ENCODE measurements around the gene STX1B. TPM values are rescaled to one million over a fixed set of nuclear protein-coding genes. Genes with fewer than 3 reads are reported as not detected.
"Not testable (repeated sequence)": the region's sequence is repeated elsewhere in the genome, so short reads cannot be mapped to it uniquely, and the experiment has no call there.

STX1B gene
- total and polyA plus RNA-seq, 8 donors = 0.24 to 0.85 (median 0.53) TPM

- Histone ChIP-seq H3K4me3 (no peak overlapping the region), H3K4me1 (peaks cover 11 to 37% of the 10 kb centered on the region in 2 donors), H3K27me3 (no peaks in the 10 kb centered on the region), H3K9me3 (no peaks in the 10 kb centered on the region), H3K27ac (peak overlapping the region in 1 of 2 donors; percentile 28), H3K36me3 (peaks cover 0 to 29% of the 10 kb centered on the region in 2 donors)
- ATAC-seq (no peak), DNase-seq (no peak)
- TF ChIP-seq CTCF (IDR thresholded peaks at IDR 0.05) = no peak
- intact Hi-C loops (cut with DNase I) = no loop called here
Observed at GRCh38 chr16:30946671-30947540, 63.5 kb downstream of the STX1B start.

- H3K27me3 ChIP-seq = no peaks in the 10 kb centered on the region
- peaks cover 4 to 21% of the 10 kb centered on the region in 2 donors for H3K4me1 ChIP-seq
- DNase-seq = no peak
- H3K36me3 ChIP-seq = peaks cover 0 to 38% of the 10 kb centered on the region in 2 donors
- H3K9me3 ChIP-seq = no peaks in the 10 kb centered on the region
- H3K27ac ChIP-seq = no peak overlapping the region
- ATAC-seq = no peak
- TF ChIP-seq CTCF (IDR thresholded peaks at IDR 0.05) = no peak
- intact Hi-C loops (cut with DNase I) = no loop called here
- no peak overlapping the region for H3K4me3 ChIP-seq
Observed at GRCh38 chr16:30944352-30944751, 66.1 kb downstream of the STX1B start.

GRCh38 chr16:30942426-30942806, 68.0 kb downstream of the STX1B start:
- no peaks in the 10 kb centered on the region for H3K9me3 ChIP-seq
- intact Hi-C loops (cut with DNase I) = no loop called here
- H3K27ac ChIP-seq = peak overlapping the region in 1 of 2 donors; percentile 46
- no peak overlapping the region for H3K4me3 ChIP-seq
- ATAC-seq (peak; percentile 6), DNase-seq (no peak)
- peaks cover 4 to 25% of the 10 kb centered on the region in 2 donors for H3K4me1 ChIP-seq
- no peak for TF ChIP-seq CTCF (IDR thresholded peaks at IDR 0.05)
- H3K27me3 ChIP-seq = no peaks in the 10 kb centered on the region
- peaks cover 0 to 43% of the 10 kb centered on the region in 2 donors for H3K36me3 ChIP-seq

- Histone ChIP-seq H3K27me3 (no peaks in the 10 kb centered on the region), H3K27ac (peak overlapping the region in 1 of 2 donors; percentile 46), H3K36me3 (peaks cover 0 to 43% of the 10 kb centered on the region in 2 donors), H3K4me1 (peaks cover 4 to 27% of the 10 kb centered on the region in 2 donors), H3K9me3 (no peaks in the 10 kb centered on the region), H3K4me3 (no peak overlapping the region)
- DNase-seq = peak in 3 of 4 donors; percentile 70 to 94 (median 84)
- peak; percentile 98 for ATAC-seq
- intact Hi-C loops (cut with DNase I) = no loop called here
- peak; percentile 83 to 93 for TF ChIP-seq CTCF (IDR thresholded peaks at IDR 0.05)
Observed at GRCh38 chr16:30941600-30942425, 68.6 kb downstream of the STX1B start.

- ATAC-seq; H3K9me3 ChIP-seq; DNase-seq; intact Hi-C loops (cut with DNase I); H3K27me3 ChIP-seq; H3K27ac ChIP-seq; H3K4me3 ChIP-seq: not testable (repeated sequence)
- peaks cover 4 to 27% of the 10 kb centered on the region in 2 donors for H3K4me1 ChIP-seq
- H3K36me3 ChIP-seq = peaks cover 0 to 26% of the 10 kb centered on the region in 2 donors
Observed at GRCh38 chr16:30939571-30939970, 70.9 kb downstream of the STX1B start.

Other genes with a start within 250 kb of the STX1B start
- gene CFAP119, start 248.6 kb downstream of the STX1B start, total RNA-seq = 10 to 100 TPM in 1 of 2 donors, 1 to 10 TPM in 1; 6.6 to 10.9 TPM
- 1 to 10 TPM; 5.1 to 7.6 (median 6.8) TPM for gene CFAP119, start 248.6 kb downstream of the STX1B start, polyA plus RNA-seq (ENCODE audit: insufficient read length in 6 of 6)
- gene RNF40, start 248.3 kb downstream of the STX1B start, total RNA-seq = 10 to 100 TPM; 93.4 to 98.7 TPM
- gene RNF40, start 248.3 kb downstream of the STX1B start, polyA plus RNA-seq (ENCODE audit: insufficient read length in 6 of 6) = 100 to 1,000 TPM in 3 of 6 donors, 10 to 100 TPM in 3; 87.8 to 116 (median 100) TPM
- 10 to 100 TPM; 12.3 to 13.1 TPM for gene ZNF629, start 223.4 kb downstream of the STX1B start, total RNA-seq
- 10 to 100 TPM; 17.8 to 22.8 (median 20.9) TPM for gene ZNF629, start 223.4 kb downstream of the STX1B start, polyA plus RNA-seq (ENCODE audit: insufficient read length in 6 of 6)
- gene BCL7C, start 116.6 kb downstream of the STX1B start, total RNA-seq = 10 to 100 TPM; 25.8 to 29.3 TPM
- gene BCL7C, start 116.6 kb downstream of the STX1B start, polyA plus RNA-seq (ENCODE audit: insufficient read length in 6 of 6) = 10 to 100 TPM; 36.0 to 50.5 (median 46.5) TPM
- gene CTF1, start 114.0 kb downstream of the STX1B start, total RNA-seq = 1 to 10 TPM; 4.5 to 7.9 TPM
- gene CTF1, start 114.0 kb downstream of the STX1B start, polyA plus RNA-seq (ENCODE audit: insufficient read length in 6 of 6) = 10 to 100 TPM in 2 of 6 donors, 1 to 10 TPM in 4; 8.8 to 10.5 (median 9.3) TPM
- gene FBXL19, start 87.1 kb downstream of the STX1B start, total RNA-seq = 10 to 100 TPM; 11.2 to 18.7 TPM
- gene FBXL19, start 87.1 kb downstream of the STX1B start, polyA plus RNA-seq (ENCODE audit: insufficient read length in 6 of 6) = 10 to 100 TPM; 13.8 to 26.8 (median 20.9) TPM
- gene ORAI3, start 61.6 kb downstream of the STX1B start, total RNA-seq = 10 to 100 TPM; 20.7 to 23.2 TPM
- gene ORAI3, start 61.6 kb downstream of the STX1B start, polyA plus RNA-seq (ENCODE audit: insufficient read length in 6 of 6) = 10 to 100 TPM; 16.9 to 20.7 (median 18.6) TPM
- 10 to 100 TPM; 12.1 to 16.4 TPM for gene SETD1A, start 52.9 kb downstream of the STX1B start, total RNA-seq
- 10 to 100 TPM; 14.7 to 21.5 (median 15.3) TPM for gene SETD1A, start 52.9 kb downstream of the STX1B start, polyA plus RNA-seq (ENCODE audit: insufficient read length in 6 of 6)
- gene HSD3B7, start 25.4 kb downstream of the STX1B start, total RNA-seq = 10 to 100 TPM; 25.9 to 28.4 TPM
- gene HSD3B7, start 25.4 kb downstream of the STX1B start, polyA plus RNA-seq (ENCODE audit: insufficient read length in 6 of 6) = 1 to 10 TPM; 3.9 to 5.1 (median 4.5) TPM
- 10 to 100 TPM; 65.4 to 84.8 TPM for gene STX4, start 22.9 kb upstream of the STX1B start, total RNA-seq
- gene STX4, start 22.9 kb upstream of the STX1B start, polyA plus RNA-seq (ENCODE audit: insufficient read length in 6 of 6) = 10 to 100 TPM; 37.7 to 47.6 (median 42.0) TPM
- 10 to 100 TPM; 11.8 to 12.2 TPM for gene ZNF668, start 63.6 kb upstream of the STX1B start, total RNA-seq
- 1 to 10 TPM; 3.8 to 5.9 (median 5.4) TPM for gene ZNF668, start 63.6 kb upstream of the STX1B start, polyA plus RNA-seq (ENCODE audit: insufficient read length in 6 of 6)
- gene ZNF646, start 63.8 kb upstream of the STX1B start, total RNA-seq = 10 to 100 TPM; 15.1 to 18.1 TPM
- gene ZNF646, start 63.8 kb upstream of the STX1B start, polyA plus RNA-seq (ENCODE audit: insufficient read length in 6 of 6) = 10 to 100 TPM; 11.3 to 14.6 (median 12.9) TPM
- gene PRSS53, start 78.3 kb upstream of the STX1B start, total RNA-seq = 1 to 10 TPM; 1.9 to 2.9 TPM
- gene PRSS53, start 78.3 kb upstream of the STX1B start, polyA plus RNA-seq (ENCODE audit: insufficient read length in 6 of 6) = 1 to 10 TPM in 5 of 6 donors, under 1 TPM in 1; 0.96 to 2.9 (median 2.2) TPM
- gene VKORC1, start 84.2 kb upstream of the STX1B start, total RNA-seq = 100 to 1,000 TPM in 1 of 2 donors, 10 to 100 TPM in 1; 76.4 to 102 TPM
- 10 to 100 TPM; 62.0 to 66.5 (median 63.6) TPM for gene VKORC1, start 84.2 kb upstream of the STX1B start, polyA plus RNA-seq (ENCODE audit: insufficient read length in 6 of 6)
- 10 to 100 TPM; 36.1 to 43.8 TPM for gene BCKDK, start 97.7 kb upstream of the STX1B start, total RNA-seq
- 10 to 100 TPM; 32.8 to 40.9 (median 38.9) TPM for gene BCKDK, start 97.7 kb upstream of the STX1B start, polyA plus RNA-seq (ENCODE audit: insufficient read length in 6 of 6)
- 10 to 100 TPM; 49.8 to 55.0 TPM for gene KAT8, start 107.0 kb upstream of the STX1B start, total RNA-seq
- gene KAT8, start 107.0 kb upstream of the STX1B start, polyA plus RNA-seq (ENCODE audit: insufficient read length in 6 of 6) = 10 to 100 TPM; 59.6 to 74.6 (median 63.9) TPM
- gene PRSS8, start 125.1 kb upstream of the STX1B start, total RNA-seq = 100 to 1,000 TPM in 1 of 2 donors, 10 to 100 TPM in 1; 61.2 to 129 TPM
- 100 to 1,000 TPM in 5 of 6 donors, 10 to 100 TPM in 1; 98.0 to 123 (median 107) TPM for gene PRSS8, start 125.1 kb upstream of the STX1B start, polyA plus RNA-seq (ENCODE audit: insufficient read length in 6 of 6)
- 1 to 10 TPM; 4.8 to 5.8 TPM for gene PRSS36, start 139.4 kb upstream of the STX1B start, total RNA-seq
- gene PRSS36, start 139.4 kb upstream of the STX1B start, polyA plus RNA-seq (ENCODE audit: insufficient read length in 6 of 6) = 1 to 10 TPM in 5 of 6 donors, under 1 TPM in 1; 0.70 to 3.3 (median 1.9) TPM
- gene FUS, start 169.5 kb upstream of the STX1B start, total RNA-seq = 100 to 1,000 TPM; 180 to 259 TPM
- 100 to 1,000 TPM; 663 to 829 (median 794) TPM for gene FUS, start 169.5 kb upstream of the STX1B start, polyA plus RNA-seq (ENCODE audit: insufficient read length in 6 of 6)
- 10 to 100 TPM; 46.4 to 59.8 TPM for gene PYCARD, start 192.1 kb upstream of the STX1B start, total RNA-seq
- gene PYCARD, start 192.1 kb upstream of the STX1B start, polyA plus RNA-seq (ENCODE audit: insufficient read length in 6 of 6) = 10 to 100 TPM; 13.2 to 21.9 (median 15.5) TPM
- gene TRIM72, start 203.5 kb upstream of the STX1B start, total RNA-seq = under 1 TPM; 0.06 to 0.08 TPM
- under 1 TPM; 0.14 to 0.24 (median 0.18) TPM for gene TRIM72, start 203.5 kb upstream of the STX1B start, polyA plus RNA-seq (ENCODE audit: insufficient read length in 6 of 6)
- gene PYDC1, start 206.5 kb upstream of the STX1B start, total RNA-seq = not detected
- gene PYDC1, start 206.5 kb upstream of the STX1B start, polyA plus RNA-seq (ENCODE audit: insufficient read length in 6 of 6) = not detected
- gene ITGAM, start 249.3 kb upstream of the STX1B start, total RNA-seq = 10 to 100 TPM; 44.5 to 91.3 TPM
- 1 to 10 TPM; 2.3 to 5.1 (median 3.2) TPM for gene ITGAM, start 249.3 kb upstream of the STX1B start, polyA plus RNA-seq (ENCODE audit: insufficient read length in 6 of 6)

Measured in left lung (tissue), 10 donors.